Measurements from ENCODE around the gene WWOX. TPM values are rescaled to one million over a fixed set of nuclear protein-coding genes. Genes with fewer than 3 reads are reported as not detected.
A peak's percentile ranks its signal among the peaks of the same experiment; 100 is the strongest.

Gene WWOX
- polyA plus RNA-seq, 6 donors from 2014 or later = 9.1 to 17.0 (median 12.5) TPM

DNA sequence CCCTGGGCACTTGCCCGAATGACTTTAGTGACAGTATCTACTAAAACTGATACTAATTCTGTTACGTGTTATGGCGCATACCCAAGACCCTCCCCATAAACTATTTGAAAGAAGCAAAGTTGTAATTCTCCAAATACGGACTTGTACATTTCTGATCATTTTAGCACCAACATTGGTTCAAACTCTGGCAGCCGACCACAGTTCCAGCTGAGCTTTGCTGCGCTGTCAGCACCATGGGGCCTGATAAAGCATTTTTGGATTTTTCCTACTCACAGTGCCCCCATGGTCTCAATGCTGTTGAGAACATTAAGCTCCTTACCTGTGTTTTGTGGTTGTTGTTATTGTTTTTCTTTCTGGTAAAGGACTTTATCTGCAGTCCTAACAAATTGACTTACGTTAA, 1040.3 kb downstream of the WWOX start:
- peak overlapping the region in 1 of 6 donors; percentile 52 for H3K27ac Mint-ChIP-seq
- H3K4me1 Mint-ChIP-seq = no peaks in the 10 kb centered on the region
- DNase-seq (no peak), ATAC-seq (ENCODE audit: low read depth in 2 of 2) (no peak)
- H3K27me3 Mint-ChIP-seq = no peaks in the 10 kb centered on the region
- H3K36me3 Mint-ChIP-seq = no peaks in the 10 kb centered on the region
- no peak overlapping the region for H3K4me3 Mint-ChIP-seq
- no peaks in the 10 kb centered on the region for H3K9me3 Mint-ChIP-seq

DNA sequence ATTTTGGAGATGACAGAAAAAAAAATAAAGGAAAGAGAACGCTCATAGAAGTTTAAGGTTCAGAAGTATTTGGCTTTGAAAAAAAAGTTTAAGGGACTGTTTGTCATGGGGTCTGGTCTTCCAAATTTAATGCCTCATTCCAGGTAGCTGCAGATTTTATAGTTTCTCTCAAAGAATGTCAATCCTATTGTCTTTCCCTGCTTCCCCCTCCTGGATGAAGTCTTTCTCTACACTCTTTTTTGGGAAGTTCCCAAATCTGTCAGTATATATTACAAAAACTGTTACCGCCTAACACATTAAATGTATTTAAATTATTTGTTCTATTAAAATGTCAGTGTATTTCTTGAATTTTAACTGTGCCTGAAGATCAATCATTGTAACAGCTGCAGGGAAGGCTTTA, 1043.6 kb downstream of the WWOX start:
- no peak overlapping the region for H3K4me3 Mint-ChIP-seq
- ATAC-seq (ENCODE audit: low read depth in 2 of 2) (no peak), DNase-seq (no peak)
- H3K36me3 Mint-ChIP-seq = no peaks in the 10 kb centered on the region
- no peaks in the 10 kb centered on the region for H3K9me3 Mint-ChIP-seq
- no peak overlapping the region for H3K27ac Mint-ChIP-seq
- no peaks in the 10 kb centered on the region for H3K4me1 Mint-ChIP-seq
- no peaks in the 10 kb centered on the region for H3K27me3 Mint-ChIP-seq

DNA sequence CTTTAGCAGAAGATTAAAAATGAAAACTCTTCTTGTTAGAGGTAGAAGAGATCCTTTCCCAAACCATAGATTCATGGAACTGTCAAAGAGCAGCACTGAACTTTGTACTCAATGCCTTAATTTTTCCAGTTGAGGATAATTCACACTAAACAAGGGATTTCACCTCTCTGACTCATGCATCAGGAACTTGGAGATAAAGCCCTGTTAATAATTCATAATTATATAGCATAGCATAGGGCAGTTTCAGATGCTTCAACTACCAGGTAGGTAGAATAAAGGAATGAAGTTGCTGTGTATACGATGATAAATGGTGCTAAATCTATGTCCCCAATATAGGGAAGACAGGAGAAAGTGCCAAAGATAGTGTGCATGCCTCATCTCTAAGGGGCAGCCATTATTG, 1050.7 kb downstream of the WWOX start:
- H3K4me1 Mint-ChIP-seq = peaks cover 0 to 5% (median 0%) of the 10 kb centered on the region in 3 donors
- H3K27ac Mint-ChIP-seq = no peak overlapping the region
- H3K4me3 Mint-ChIP-seq = no peak overlapping the region
- ATAC-seq (ENCODE audit: low read depth in 2 of 2) = no peak
- H3K27me3 Mint-ChIP-seq = peaks cover 0 to 3% (median 0%) of the 10 kb centered on the region in 3 donors
- no peak for DNase-seq
- H3K9me3 Mint-ChIP-seq = no peaks in the 10 kb centered on the region
- H3K36me3 Mint-ChIP-seq = no peaks in the 10 kb centered on the region

DNA sequence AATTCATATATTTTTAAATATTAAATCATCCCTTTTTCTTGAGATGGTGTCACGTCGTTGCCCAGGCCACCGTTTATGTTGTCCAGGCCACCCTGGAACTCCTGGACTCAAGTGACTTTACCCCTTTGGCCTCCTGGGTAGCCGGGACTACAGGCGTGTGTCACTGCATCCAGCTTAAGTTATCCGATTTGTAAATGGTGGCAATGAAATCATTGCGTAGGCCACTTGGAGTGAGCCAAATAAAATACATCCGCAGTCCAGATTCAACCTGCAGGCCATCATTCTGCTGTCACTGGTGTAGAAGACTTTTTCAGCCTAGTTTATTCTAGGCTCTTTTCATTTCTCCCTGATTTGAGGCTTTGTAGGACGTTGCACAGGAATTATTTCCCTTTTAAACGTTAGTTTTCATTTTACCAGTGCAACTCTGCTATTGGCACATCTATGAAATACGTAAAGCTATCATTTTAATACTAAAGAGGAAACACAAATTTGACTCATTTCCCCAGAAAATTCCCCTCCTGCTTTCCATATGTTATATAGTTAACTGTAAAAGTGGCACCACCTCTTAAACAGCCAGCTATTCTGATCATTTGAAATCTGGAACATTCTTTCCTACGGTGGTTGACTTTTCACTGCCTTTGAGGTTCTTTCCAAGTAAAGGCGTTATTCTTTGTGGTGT, 1051.3 kb downstream of the WWOX start:
- Mint-ChIP-seq H3K4me1 (peaks cover 0 to 5% (median 0%) of the 10 kb centered on the region in 3 donors), H3K9me3 (no peaks in the 10 kb centered on the region), H3K4me3 (no peak overlapping the region), H3K27me3 (peaks cover 0 to 3% (median 0%) of the 10 kb centered on the region in 3 donors), H3K36me3 (no peaks in the 10 kb centered on the region), H3K27ac (no peak overlapping the region)
- DNase-seq (no peak), ATAC-seq (ENCODE audit: low read depth in 2 of 2) (no peak)

DNA sequence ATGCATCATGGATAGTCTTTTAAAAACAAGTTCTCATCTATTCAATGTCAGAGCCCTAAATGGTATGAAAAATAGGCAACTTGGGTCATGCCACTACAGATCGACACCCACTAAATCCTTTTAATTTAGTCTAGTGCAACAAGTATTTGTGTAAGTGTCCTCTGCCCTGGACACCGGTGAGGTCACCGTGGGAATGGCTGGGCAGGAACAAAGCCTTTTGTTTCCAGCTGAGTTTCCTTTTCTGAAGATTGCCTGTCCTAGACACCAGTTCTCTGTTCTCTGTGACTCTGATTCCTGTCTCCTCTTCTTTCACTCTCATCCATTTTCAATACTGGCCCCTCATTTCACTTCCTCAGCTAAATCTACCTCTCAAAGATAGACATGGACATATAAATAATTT, 1054.6 kb downstream of the WWOX start:
- no peak for DNase-seq
- ATAC-seq (ENCODE audit: low read depth in 2 of 2) = no peak
- Mint-ChIP-seq H3K27ac (peak overlapping the region in 1 of 6 donors; percentile 58), H3K4me1 (peaks cover 0 to 5% (median 4%) of the 10 kb centered on the region in 3 donors), H3K4me3 (no peak overlapping the region), H3K27me3 (peaks cover 0 to 3% (median 0%) of the 10 kb centered on the region in 3 donors), H3K36me3 (no peaks in the 10 kb centered on the region), H3K9me3 (no peaks in the 10 kb centered on the region)

DNA sequence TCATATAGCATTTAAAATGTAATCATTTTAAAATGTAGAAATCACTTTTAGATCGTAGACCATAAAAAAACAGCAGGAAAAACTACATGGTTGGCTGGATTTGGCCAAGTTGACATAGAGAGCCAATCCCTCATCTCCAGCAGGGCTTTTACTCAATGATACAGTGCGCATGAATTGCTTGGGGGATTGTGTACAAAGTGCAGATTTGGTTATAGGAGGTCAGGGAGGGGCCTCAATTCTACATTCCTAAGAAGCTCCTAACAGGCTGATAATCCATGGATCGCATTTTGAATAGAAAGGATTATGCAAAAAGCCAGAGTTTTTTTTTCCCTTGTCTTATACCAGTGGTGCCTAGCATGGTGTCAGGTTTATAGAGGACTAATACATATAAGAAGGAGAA, 1056.0 kb downstream of the WWOX start:
- Mint-ChIP-seq H3K4me3 (no peak overlapping the region), H3K27me3 (no peaks in the 10 kb centered on the region), H3K27ac (no peak overlapping the region), H3K9me3 (no peaks in the 10 kb centered on the region), H3K36me3 (no peaks in the 10 kb centered on the region), H3K4me1 (peaks cover 0 to 5% (median 4%) of the 10 kb centered on the region in 3 donors)
- ATAC-seq (ENCODE audit: low read depth in 2 of 2) = no peak
- DNase-seq = no peak

DNA sequence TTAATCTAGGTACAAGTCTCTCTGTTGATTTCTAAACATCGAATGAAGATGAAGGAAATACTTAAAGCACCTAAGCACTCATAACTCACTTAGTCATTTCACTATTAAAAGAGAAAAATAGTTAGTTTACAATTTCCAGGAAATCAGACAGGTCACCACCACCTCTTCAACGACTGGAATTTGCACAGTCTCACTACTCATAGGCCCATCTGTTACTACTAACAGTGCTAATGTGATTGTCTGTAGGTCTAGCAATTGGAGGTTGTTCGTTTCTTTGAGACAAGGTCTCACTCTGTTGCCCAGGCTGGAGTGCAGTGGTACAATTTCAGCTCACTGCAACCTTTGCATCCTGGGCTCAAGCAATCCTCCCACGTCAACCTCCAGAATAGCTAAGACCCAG, 1056.5 kb downstream of the WWOX start:
- Mint-ChIP-seq H3K4me1 (peaks cover 0 to 5% (median 5%) of the 10 kb centered on the region in 3 donors), H3K4me3 (no peak overlapping the region), H3K9me3 (no peaks in the 10 kb centered on the region), H3K36me3 (no peaks in the 10 kb centered on the region), H3K27ac (no peak overlapping the region), H3K27me3 (no peaks in the 10 kb centered on the region)
- ATAC-seq (ENCODE audit: low read depth in 2 of 2) (no peak), DNase-seq (no peak)

DNA sequence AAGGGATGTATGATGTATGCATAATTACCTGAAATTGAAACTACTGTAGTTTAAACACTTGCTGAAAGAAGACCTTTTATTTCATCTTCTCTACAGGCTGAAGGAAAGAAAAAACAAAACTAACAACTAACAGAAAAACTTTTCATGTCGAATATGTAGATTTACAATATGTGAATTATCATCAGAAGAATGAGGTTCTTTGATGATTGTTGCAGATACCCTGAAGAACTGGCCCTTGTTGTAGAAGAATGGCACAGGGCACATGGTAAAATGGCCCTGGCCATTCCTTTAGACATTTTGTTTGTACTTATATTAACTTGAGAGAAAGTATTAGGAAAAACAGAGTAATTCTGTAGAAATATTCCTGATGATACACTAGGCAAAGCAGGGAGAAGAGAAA, 1057.3 kb downstream of the WWOX start:
- Mint-ChIP-seq H3K9me3 (no peaks in the 10 kb centered on the region), H3K36me3 (no peaks in the 10 kb centered on the region), H3K27me3 (no peaks in the 10 kb centered on the region), H3K4me1 (peaks cover 0 to 10% (median 5%) of the 10 kb centered on the region in 3 donors), H3K27ac (no peak overlapping the region), H3K4me3 (no peak overlapping the region)
- no peak for ATAC-seq (ENCODE audit: low read depth in 2 of 2)
- DNase-seq = no peak

DNA sequence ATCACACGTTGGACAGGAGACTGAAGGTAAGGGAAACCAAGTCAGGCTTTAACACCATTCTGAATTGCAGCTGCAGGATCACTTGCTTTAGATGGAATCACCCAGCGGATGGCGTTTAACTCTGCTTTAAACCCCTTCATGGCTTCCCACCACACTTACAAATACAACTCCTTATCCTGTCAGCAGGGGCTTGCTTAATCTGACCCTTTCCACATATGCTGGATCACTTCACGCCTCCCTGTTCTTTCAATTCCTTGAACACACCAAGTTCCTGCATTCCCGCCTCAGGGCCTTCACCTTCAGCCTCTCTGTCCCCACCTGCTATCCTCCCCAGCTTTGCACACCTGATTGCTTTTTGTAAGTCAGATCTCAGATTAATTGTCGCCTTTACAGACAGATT, 1058.9 kb downstream of the WWOX start:
- no peak overlapping the region for H3K4me3 Mint-ChIP-seq
- no peak for ATAC-seq (ENCODE audit: low read depth in 2 of 2)
- peak overlapping the region in 1 of 6 donors; percentile 8 for H3K27ac Mint-ChIP-seq
- H3K36me3 Mint-ChIP-seq = no peaks in the 10 kb centered on the region
- DNase-seq = no peak
- no peaks in the 10 kb centered on the region for H3K27me3 Mint-ChIP-seq
- H3K4me1 Mint-ChIP-seq = peaks cover 2 to 13% (median 5%) of the 10 kb centered on the region in 3 donors
- no peaks in the 10 kb centered on the region for H3K9me3 Mint-ChIP-seq

DNA sequence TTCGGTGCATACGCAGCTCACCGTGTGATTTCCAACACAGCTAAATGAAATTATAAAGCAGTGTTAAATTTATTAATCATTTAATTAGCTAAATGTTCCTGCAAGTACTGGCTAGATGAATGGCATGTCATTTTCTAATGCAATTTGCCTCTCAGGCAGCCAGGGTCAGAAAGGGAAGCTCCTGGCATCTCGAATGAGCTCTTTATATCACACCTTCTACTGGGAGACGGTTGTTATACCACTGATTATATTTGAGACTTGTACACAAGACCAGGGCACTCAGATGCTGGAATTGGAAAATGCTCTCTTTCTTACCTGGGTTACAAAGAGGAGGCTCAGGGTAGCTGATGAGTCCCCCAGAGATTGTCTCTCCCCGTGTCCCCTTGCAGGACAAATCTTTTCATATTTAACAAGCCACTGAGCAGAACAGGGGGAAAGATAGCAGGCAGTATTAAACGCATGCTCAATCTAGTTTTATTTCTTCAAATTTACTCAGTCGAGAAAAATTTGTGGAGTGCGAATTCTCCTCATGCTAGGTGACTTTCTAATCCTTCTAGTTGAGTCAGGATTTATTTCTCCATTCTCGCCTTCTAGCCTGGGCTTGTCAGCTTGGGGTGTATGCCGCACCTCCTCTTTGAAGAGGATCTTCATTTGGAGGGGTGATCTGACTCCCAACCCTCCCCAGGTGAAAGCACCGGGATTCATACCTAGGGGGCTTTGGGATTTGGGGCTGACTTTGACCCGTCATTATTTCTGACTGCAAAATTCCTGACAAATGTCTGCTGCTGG, 1060.0 kb downstream of the WWOX start:
- no peak overlapping the region for H3K27ac Mint-ChIP-seq
- H3K4me3 Mint-ChIP-seq = no peak overlapping the region
- ATAC-seq (ENCODE audit: low read depth in 2 of 2) = no peak
- no peaks in the 10 kb centered on the region for H3K27me3 Mint-ChIP-seq
- H3K36me3 Mint-ChIP-seq = no peaks in the 10 kb centered on the region
- H3K9me3 Mint-ChIP-seq = no peaks in the 10 kb centered on the region
- H3K4me1 Mint-ChIP-seq = peaks cover 13 to 18% (median 15%) of the 10 kb centered on the region in 3 donors
- no peak for DNase-seq

DNA sequence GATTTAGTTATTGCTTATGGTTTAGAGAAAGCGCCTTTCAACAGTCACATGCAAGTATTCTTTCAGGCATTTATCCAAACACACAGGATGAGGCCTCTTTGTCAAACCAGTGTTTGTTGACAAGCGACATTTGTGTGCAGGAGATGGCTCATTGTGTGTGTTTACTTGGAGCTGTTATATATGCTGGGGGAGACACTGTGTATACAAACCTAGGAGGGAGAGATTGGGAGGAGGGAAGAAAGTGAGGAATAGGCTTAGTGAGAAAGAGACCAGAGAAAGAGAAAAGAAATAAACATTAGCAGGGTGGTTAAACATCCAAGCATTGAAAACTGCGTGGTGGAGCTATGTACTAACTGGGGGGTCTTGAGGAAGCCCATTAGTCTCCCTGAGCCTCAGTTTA, 1063.5 kb downstream of the WWOX start:
- Mint-ChIP-seq H3K27me3 (peaks cover 0 to 5% (median 0%) of the 10 kb centered on the region in 3 donors), H3K9me3 (peaks cover 3 to 8% (median 7%) of the 10 kb centered on the region in 7 donors), H3K36me3 (peaks cover 7% of the 10 kb centered on the region in 2 donors), H3K4me3 (peak overlapping the region in 5 of 8 donors; percentile 45 to 88 (median 63)), H3K27ac (peak overlapping the region in 2 of 6 donors; percentile 41 to 69), H3K4me1 (peaks cover 14 to 19% (median 15%) of the 10 kb centered on the region in 3 donors)
- DNase-seq (no peak), ATAC-seq (ENCODE audit: low read depth in 2 of 2) (no peak)

DNA sequence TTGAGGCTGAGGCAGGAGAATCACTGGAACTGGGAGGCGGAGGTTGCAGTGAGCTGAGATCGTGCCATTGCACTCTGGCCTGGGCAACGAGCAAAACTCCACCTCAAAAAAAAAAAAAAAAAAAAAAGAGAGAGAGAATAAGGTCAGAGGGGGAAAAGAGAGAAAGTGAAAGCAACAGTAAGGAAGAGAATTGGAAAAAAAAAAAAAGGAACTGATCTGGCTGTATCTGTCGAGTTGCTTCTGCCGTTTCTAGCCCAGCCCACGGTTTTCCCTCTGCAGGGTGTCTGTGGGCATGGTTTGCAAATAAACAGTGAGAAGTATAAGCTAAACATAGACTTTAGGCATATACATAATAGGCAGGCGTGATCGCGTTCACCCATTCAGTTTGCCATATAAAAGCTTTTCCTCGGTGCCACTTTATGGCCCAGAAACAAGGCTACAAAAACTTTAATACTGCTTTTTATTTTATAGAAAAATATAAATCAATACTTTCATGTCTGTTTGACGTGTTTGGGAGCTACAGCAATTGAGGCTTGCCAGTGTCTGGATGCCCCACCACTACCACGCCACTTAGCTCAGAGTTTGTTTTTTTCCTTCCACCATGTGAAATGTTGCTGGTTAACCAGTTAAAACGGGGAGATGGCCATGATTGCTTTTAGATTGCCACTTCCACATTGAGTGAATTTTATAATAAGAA, 1064.4 kb downstream of the WWOX start:
- H3K36me3 Mint-ChIP-seq = peaks cover 7 to 11% of the 10 kb centered on the region in 2 donors
- ATAC-seq (ENCODE audit: low read depth in 2 of 2) = peak; percentile 46 to 66
- DNase-seq = no peak
- H3K4me1 Mint-ChIP-seq = peaks cover 14 to 19% (median 15%) of the 10 kb centered on the region in 3 donors
- peaks cover 3 to 12% (median 11%) of the 10 kb centered on the region in 7 donors for H3K9me3 Mint-ChIP-seq
- H3K27ac Mint-ChIP-seq = peak overlapping the region in 4 of 6 donors; percentile 53 to 96 (median 67)
- H3K27me3 Mint-ChIP-seq = peaks cover 0 to 7% (median 0%) of the 10 kb centered on the region in 3 donors
- peak overlapping the region; percentile 34 to 88 (median 80) for H3K4me3 Mint-ChIP-seq

DNA sequence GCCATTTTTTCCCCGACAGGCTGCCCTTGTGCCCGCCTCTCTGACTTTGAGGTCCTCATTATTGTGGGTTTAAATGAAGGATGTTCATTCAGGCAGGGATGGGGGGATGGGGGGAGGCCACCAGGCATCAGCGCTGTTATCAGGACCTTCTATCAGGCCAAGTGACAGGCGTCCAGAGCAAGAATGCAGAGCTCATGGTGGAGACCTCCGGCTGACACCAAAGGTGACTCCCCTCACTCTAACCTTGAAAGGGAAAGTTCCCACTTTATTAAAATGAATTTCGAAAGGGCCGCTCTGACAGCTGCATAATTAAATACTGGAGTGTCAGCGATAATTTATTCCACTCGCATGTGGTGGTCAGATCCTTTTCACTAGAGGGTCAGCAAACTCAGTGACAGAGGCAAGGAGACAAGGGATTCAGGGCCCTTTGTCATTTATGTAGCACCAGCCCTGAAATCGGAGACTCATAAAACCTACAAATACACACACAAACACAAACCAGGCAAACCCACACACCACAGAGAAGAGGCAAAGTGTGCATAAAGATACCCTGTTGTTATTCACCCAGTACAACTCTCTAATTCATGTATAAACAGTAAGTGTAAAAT, 1065.0 kb downstream of the WWOX start:
- Mint-ChIP-seq H3K36me3 (peaks cover 7 to 11% of the 10 kb centered on the region in 2 donors), H3K27ac (peak overlapping the region in 1 of 6 donors; percentile 65), H3K4me3 (peak overlapping the region in 3 of 8 donors; percentile 16 to 42 (median 34)), H3K27me3 (peaks cover 0 to 7% (median 0%) of the 10 kb centered on the region in 3 donors), H3K4me1 (peaks cover 14 to 19% (median 15%) of the 10 kb centered on the region in 3 donors), H3K9me3 (peaks cover 3 to 12% (median 11%) of the 10 kb centered on the region in 7 donors)
- DNase-seq = no peak
- ATAC-seq (ENCODE audit: low read depth in 2 of 2) = no peak

Measured in naive B cell (primary cell).